Measurements from ENCODE around the gene RBMS3. TPM values are rescaled to one million over a fixed set of nuclear protein-coding genes. Genes with fewer than 3 reads are reported as not detected.

The RBMS3 gene
- total RNA-seq, 1 donor from 2014 or later: 65.1 TPM

DNA sequence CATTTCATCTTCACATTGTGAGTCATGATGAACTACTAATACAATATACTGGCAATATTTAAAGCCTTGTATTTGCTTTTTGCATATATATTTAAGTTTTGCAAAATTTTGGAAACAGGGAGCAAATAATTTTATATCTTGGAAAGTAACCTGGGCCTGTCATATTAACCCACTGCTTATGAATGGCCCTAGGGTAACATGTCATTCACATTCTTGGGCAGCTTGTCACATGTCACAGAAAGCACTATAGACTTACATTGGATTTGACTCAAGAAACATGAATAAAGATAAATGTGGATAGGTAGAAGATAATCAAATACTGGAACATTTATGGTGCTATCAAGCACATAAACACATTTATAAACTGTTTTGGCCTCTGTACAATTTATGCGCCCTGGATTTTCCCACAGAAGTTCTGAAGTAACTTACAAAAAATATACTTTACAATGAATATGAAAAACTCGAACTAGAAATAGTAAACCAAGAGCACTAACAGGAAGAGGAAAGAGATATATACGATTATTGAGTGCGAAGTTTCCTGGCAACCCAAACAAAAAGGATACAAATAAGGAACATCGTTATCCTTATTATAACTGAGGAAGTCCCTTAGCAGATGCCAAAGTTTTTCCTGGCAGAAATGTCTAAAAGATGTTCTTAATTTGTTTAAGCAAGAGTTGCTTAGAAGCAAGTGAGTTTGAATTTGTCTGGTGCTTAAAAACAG lies 257.2 kb downstream of the RBMS3 start:
- Mint-ChIP-seq H3K4me3 (ENCODE audit: unreplicated experiment) (no peak overlapping the region), H3K4me1 (ENCODE audit: low read depth, unreplicated experiment) (no peaks in the 10 kb centered on the region), H3K9me3 (ENCODE audit: unreplicated experiment) (no peaks in the 10 kb centered on the region), H3K27me3 (ENCODE audit: unreplicated experiment) (no peaks in the 10 kb centered on the region), H3K27ac (ENCODE audit: unreplicated experiment) (no peak overlapping the region), H3K36me3 (ENCODE audit: unreplicated experiment) (no peaks in the 10 kb centered on the region)
- TF ChIP-seq, protein P1, sequence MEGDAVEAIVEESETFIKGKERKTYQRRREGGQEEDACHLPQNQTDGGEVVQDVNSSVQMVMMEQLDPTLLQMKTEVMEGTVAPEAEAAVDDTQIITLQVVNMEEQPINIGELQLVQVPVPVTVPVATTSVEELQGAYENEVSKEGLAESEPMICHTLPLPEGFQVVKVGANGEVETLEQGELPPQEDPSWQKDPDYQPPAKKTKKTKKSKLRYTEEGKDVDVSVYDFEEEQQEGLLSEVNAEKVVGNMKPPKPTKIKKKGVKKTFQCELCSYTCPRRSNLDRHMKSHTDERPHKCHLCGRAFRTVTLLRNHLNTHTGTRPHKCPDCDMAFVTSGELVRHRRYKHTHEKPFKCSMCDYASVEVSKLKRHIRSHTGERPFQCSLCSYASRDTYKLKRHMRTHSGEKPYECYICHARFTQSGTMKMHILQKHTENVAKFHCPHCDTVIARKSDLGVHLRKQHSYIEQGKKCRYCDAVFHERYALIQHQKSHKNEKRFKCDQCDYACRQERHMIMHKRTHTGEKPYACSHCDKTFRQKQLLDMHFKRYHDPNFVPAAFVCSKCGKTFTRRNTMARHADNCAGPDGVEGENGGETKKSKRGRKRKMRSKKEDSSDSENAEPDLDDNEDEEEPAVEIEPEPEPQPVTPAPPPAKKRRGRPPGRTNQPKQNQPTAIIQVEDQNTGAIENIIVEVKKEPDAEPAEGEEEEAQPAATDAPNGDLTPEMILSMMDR (IDR thresholded peaks at IDR 0.05; ENCODE audit: partially characterized antibody, unreplicated experiment): no peak
- DNase-seq: no peak

- Mint-ChIP-seq H3K4me3 (ENCODE audit: unreplicated experiment) (no peak overlapping the region), H3K4me1 (ENCODE audit: low read depth, unreplicated experiment) (no peaks in the 10 kb centered on the region), H3K27me3 (ENCODE audit: unreplicated experiment) (no peaks in the 10 kb centered on the region), H3K36me3 (ENCODE audit: unreplicated experiment) (no peaks in the 10 kb centered on the region), H3K27ac (ENCODE audit: unreplicated experiment) (no peak overlapping the region), H3K9me3 (ENCODE audit: unreplicated experiment) (no peaks in the 10 kb centered on the region)
- DNase-seq: no peak
- TF ChIP-seq, protein P1 (IDR thresholded peaks at IDR 0.05; ENCODE audit: partially characterized antibody, unreplicated experiment): no peak
Observed at GRCh38 chr3:29538610-29538958, 257.7 kb downstream of the RBMS3 start.

- no peak for DNase-seq
- no peak overlapping the region for H3K27ac Mint-ChIP-seq (ENCODE audit: unreplicated experiment)
- no peaks in the 10 kb centered on the region for H3K27me3 Mint-ChIP-seq (ENCODE audit: unreplicated experiment)
- H3K9me3 Mint-ChIP-seq (ENCODE audit: unreplicated experiment): no peaks in the 10 kb centered on the region
- H3K36me3 Mint-ChIP-seq (ENCODE audit: unreplicated experiment): no peaks in the 10 kb centered on the region
- H3K4me1 Mint-ChIP-seq (ENCODE audit: low read depth, unreplicated experiment): no peaks in the 10 kb centered on the region
- TF ChIP-seq, protein P1 (IDR thresholded peaks at IDR 0.05; ENCODE audit: partially characterized antibody, unreplicated experiment): no peak
- no peak overlapping the region for H3K4me3 Mint-ChIP-seq (ENCODE audit: unreplicated experiment)
Observed at GRCh38 chr3:29540544-29540943, 259.7 kb downstream of the RBMS3 start.

GRCh38 chr3:29544701-29545363 lies 264.0 kb downstream of the RBMS3 start:
- Mint-ChIP-seq H3K27me3 (ENCODE audit: unreplicated experiment) (no peaks in the 10 kb centered on the region), H3K4me3 (ENCODE audit: unreplicated experiment) (no peak overlapping the region), H3K36me3 (ENCODE audit: unreplicated experiment) (no peaks in the 10 kb centered on the region), H3K27ac (ENCODE audit: unreplicated experiment) (no peak overlapping the region), H3K4me1 (ENCODE audit: low read depth, unreplicated experiment) (no peaks in the 10 kb centered on the region), H3K9me3 (ENCODE audit: unreplicated experiment) (peaks cover 3% of the 10 kb centered on the region)
- TF ChIP-seq, protein P1 (IDR thresholded peaks at IDR 0.05; ENCODE audit: partially characterized antibody, unreplicated experiment): no peak
- DNase-seq: no peak

GRCh38 chr3:29545615-29546014 lies 264.7 kb downstream of the RBMS3 start:
- H3K36me3 Mint-ChIP-seq (ENCODE audit: unreplicated experiment): no peaks in the 10 kb centered on the region
- H3K9me3 Mint-ChIP-seq (ENCODE audit: unreplicated experiment): peaks cover 3% of the 10 kb centered on the region

More at GRCh38 chr3:29545615-29546014, 264.7 kb downstream of the RBMS3 start:
- H3K4me3 Mint-ChIP-seq (ENCODE audit: unreplicated experiment): no peak overlapping the region
- no peaks in the 10 kb centered on the region for H3K27me3 Mint-ChIP-seq (ENCODE audit: unreplicated experiment)
- TF ChIP-seq, protein P1 (IDR thresholded peaks at IDR 0.05; ENCODE audit: partially characterized antibody, unreplicated experiment): no peak
- no peak overlapping the region for H3K27ac Mint-ChIP-seq (ENCODE audit: unreplicated experiment)
- H3K4me1 Mint-ChIP-seq (ENCODE audit: low read depth, unreplicated experiment): no peaks in the 10 kb centered on the region
- DNase-seq: no peak
